GM12873 (cell line): ENCODE data around the gene MBNL1.

Experiments used
- CTCF ChIP-seq: IDR thresholded peaks from 2 replicates; pipeline ENCODE4 v1.5.1; 2012; ENCODE audit warnings: low read depth, mild to moderate bottlenecking, moderate library complexity, low read length, control low read depth; ENCODE audit not compliant: insufficient read depth; ENCODE audit errors: missing control alignments

The MBNL1 gene

GRCh38 chr3:152402695-152403451, 134.1 kb downstream of the MBNL1 start:
- TF ChIP-seq CTCF: no peak

DNA sequence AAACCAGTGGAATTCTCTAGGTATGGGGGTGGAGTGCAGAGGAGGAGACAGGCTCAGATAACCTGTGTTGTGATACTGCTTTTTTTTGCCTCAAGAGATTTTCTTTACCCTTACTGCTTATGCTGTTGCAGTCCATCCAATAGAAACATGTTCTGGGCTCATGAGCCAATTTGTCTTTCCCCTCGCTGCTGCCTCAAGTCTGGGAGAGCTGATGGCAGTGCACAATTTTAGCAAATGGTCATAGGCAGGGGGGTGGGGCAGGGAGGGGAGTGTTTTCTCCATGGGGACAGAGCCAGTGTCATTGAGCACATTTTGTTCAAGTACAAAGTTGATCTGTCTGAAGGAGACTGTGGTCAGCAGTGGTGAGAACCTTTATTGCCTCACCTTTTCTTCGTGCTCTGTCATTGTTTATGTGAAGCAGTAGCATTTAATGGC, 134.9 kb downstream of the MBNL1 start:
- TF ChIP-seq CTCF: no peak

GRCh38 chr3:152404976-152405375, 136.2 kb downstream of the MBNL1 start:
- TF ChIP-seq CTCF: no peak

DNA sequence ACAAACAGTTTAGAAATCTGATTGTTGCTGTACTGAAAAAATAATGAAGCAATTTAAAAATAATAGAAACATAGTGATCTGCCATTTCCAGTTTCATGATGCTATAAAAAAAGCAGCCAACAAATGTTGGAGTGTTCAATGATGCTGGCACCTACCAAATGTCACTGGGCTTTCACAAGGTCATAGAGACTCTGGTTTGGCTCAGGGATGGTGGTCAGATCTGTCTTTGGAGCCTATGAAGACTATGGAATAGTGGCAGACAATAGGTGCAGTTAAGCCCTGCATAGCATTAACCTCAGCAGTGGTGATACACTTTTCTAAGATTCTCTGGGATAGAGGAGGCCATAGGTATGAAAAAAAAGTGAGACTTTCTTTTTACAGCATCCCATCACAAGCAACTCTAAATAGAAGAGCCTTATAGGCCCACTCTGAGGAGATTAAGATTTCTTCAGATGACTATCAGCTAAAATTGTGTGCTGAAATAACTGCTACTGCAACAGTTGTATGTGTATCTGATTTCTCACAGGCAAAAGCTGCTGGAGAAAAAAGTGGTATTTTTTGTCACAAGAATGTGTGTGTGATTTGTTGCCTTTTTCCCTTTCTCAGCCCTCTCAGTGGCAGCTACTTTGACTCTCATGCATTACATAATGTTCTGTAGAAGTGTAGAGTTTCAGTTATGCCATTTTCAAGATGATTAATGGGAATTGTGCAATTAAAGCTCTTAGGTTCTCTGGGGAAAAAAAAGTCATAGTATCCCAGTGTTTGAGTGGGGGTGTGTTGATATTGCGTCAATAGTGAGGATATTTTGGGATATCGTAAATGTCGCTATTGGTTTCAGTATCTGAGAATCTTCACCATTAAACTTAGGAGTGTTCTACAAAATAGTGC, 137.4 kb downstream of the MBNL1 start:
- TF ChIP-seq CTCF: no peak

DNA sequence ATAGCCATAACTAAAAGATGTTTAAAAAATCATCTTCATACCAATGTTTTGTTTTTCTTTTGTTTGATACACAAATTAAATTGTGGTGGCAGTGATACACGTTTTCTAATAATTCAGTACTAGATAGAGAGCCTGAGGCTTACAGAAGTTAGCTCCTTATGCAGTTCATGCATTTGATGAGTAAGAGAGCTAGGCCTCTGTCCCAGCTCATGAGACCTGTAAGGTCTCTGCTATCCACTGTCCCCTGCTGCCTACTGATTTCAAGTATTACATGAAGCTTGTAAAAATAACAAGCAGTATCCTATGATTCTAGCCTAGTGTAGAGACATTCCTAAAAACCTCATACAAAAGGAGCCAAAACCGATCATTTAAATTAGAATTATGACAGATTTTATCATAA, 144.5 kb downstream of the MBNL1 start:
- TF ChIP-seq CTCF: no peak

GRCh38 chr3:152416808-152417580, 148.3 kb downstream of the MBNL1 start:
- TF ChIP-seq CTCF: no peak
